Fibroblast of skin of right quadriceps (primary cell): ENCODE measurements around the gene YPEL2.

Experiments used
- DNase-seq: peaks from one replicate; pipeline ENCODE4 v3.0.0-alpha.2; 2013

Gene YPEL2

DNA sequence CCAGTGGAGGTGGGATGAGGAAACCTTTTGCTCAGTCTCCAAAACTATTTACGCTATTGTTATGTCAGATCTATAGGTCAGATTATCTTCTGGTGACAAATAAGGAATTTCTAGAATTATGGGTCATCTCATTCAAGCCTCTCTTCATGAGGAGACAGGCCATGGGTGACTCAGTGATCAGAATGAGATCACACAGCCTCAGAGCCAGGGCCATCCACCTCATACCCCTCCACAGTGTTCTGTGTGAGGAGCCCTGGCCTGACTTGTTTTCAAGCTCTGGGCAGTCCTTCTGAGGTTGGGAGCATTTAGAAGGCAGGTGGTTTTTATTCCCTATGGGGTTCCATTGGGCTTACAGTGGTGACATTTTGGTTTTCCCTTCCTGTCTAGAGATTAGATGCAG is 26.5 kb downstream of the YPEL2 start:
- DNase-seq, result peak; percentile 64

- DNase-seq, result peak; percentile 95
Measured at GRCh38 chr17:59361386-59361785, 29.9 kb downstream of the YPEL2 start.

GRCh38 chr17:59361916-59362810 is 30.7 kb downstream of the YPEL2 start:
- peak; percentile 94 for DNase-seq

DNA sequence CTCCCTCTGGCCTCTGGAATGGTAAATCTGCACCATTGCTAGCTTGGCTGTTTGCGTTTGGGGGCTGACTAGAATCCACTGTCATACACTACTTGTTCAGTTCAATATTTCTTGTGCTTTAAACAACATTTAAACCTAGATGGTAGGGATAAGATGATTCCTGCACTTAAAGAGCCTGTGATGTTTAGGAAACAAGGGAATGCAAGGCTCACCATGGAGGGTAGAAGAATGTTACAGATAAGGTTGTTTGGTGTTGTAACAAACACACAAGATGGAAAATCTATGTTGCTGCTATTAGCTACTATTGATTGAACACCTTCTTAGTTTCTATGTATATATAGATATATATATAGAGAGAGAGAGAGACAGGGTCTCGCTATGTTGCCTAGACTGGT is 31.4 kb downstream of the YPEL2 start:
- DNase-seq, result no peak

GRCh38 chr17:59365383-59365981 is 34.0 kb downstream of the YPEL2 start:
- DNase-seq, result no peak

- no peak for DNase-seq
Measured at GRCh38 chr17:59366040-59366757, 34.7 kb downstream of the YPEL2 start.

- peak; percentile 63 for DNase-seq
Measured at GRCh38 chr17:59366773-59367656, 35.6 kb downstream of the YPEL2 start.

DNA sequence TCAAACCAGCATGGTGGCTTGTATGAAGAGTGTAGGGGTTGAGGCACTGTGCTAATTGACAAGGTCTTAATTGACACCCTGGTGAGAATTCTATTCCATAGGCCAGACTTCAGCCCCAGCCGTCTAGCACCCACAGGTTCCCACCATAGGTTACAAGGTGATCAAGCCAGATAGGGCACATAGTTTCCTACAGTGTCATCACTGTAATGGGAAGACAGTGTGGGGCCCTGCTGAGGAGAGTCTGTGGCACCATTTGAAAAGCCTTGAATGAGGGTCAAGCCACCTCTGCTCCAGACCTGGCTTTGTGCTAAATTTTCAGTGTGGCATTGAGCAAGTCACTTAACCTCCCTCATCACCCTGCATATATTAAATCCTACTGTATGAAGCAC is 36.2 kb downstream of the YPEL2 start:
- DNase-seq, result no peak

GRCh38 chr17:59368218-59368857 is 36.9 kb downstream of the YPEL2 start:
- DNase-seq, result no peak

DNA sequence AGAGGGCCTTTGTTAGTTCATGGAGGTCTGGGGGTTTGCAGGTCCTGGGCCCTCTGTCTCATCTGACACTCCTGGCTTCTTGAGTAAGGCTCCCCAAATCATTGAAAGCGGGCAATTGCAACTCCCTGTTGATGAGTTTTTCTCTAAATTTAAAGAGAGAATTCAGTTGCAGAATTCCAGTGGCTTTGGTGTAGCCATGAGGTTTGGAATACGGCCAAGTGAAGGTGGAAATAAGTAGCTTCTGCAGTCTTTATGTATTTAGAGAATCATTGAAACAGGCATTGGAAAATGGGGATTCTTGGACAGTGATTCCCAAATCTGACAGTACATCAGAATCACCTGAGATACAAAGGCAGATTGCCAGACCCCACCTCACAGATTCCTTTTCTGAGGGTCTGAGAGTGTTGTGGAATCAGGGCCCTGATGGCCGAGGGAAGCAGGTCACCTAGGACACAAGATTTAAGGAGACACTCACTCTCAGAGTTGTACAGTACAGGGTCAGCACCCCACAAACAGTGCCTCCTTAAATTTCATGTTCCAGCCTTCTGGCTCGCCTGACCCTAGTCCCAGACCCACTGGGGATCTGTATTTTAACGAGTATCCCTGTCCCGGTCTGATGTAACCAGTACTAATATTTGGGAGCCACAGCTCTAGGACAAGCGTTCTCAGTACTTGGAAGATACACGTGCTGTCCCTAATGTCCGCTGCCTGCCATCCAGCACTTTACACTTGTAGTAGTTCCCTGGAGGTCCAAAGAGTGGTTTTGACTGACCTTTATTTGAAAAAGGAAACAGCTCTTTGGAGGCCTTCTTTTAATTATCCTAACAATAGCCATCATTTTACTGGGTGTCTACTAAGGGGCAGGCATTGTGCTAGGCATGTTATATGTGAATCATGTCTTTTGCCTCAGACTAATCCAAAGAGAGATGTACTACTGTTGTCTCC is 37.8 kb downstream of the YPEL2 start:
- DNase-seq, result peak; percentile 72

- no peak for DNase-seq
Measured at GRCh38 chr17:59370593-59371299, 39.3 kb downstream of the YPEL2 start.

DNA sequence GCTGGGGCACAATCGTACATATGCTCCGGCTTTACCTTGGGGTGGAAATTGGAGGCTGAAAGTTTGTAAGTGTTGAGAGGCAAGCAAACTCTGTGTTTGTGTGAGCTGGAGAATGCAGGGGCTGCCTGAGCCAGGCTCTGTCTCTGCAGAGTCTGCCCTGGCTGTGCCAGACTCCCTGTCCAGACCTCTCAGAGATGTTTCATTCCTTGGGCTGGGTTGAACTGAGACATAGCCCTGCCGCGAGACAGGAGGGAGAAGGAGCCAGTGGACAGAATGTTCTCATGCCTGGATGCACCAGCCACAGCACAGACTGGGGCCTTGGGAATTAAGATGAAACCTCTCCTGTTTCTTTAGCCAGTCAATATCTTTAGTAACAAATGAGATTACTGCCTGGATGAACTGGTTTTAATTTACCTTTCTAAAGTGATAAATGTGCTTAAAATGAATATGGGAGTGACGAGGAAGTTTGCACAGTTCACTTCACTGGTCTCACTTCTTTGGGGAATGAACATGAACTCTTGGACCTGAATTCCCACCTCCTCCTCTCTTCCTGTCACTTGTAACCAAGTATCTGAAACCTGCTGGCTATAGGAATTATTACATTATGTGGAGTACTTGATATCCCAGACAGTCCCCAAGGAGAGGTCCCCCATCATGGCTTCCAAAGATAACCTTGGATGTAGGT is 40.1 kb downstream of the YPEL2 start:
- no peak for DNase-seq

GRCh38 chr17:59372138-59372751 is 40.8 kb downstream of the YPEL2 start:
- peak; percentile 54 for DNase-seq

GRCh38 chr17:59373882-59374495 is 42.5 kb downstream of the YPEL2 start:
- DNase-seq, result peak; percentile 86

DNA sequence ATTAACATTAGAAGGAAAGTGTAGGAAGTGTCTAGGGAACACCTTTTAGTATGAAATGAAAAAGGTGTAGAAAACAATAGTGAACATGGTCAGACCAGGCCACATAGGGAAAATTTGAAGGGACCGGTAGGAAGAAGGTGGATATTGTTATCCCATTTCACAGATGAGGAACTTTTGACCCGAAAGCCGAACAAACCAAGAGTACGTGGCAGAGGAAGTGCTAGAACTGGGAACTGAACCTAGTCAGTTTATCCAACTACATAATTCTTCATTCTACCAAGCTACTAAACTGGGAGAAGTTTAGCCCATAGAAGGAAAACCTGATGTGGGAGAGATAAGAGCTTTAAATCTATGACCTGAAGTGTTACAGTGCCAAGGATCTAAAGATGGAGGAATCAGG is 43.2 kb downstream of the YPEL2 start:
- DNase-seq, result no peak

- no peak for DNase-seq
Measured at GRCh38 chr17:59375857-59376256, 44.4 kb downstream of the YPEL2 start.

DNA sequence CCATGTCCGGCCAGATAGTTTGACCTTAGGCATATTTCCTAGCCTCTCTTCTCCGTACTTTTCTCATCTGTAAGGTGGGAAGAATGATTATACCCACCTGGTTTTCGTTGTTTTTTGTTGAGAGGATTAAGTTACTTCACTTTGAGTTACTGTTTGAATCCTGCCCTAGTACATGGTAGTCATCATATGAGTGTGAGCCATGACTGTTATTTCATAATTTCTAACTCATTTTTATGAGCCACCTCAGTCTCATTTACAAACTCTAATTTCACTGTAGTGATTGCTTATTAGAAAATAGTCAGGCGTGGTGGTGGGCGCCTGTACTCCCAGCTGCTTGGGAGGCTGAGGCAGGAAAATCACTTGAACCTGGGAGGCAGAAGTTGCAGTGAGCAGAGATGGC is 45.1 kb downstream of the YPEL2 start:
- no peak for DNase-seq

DNA sequence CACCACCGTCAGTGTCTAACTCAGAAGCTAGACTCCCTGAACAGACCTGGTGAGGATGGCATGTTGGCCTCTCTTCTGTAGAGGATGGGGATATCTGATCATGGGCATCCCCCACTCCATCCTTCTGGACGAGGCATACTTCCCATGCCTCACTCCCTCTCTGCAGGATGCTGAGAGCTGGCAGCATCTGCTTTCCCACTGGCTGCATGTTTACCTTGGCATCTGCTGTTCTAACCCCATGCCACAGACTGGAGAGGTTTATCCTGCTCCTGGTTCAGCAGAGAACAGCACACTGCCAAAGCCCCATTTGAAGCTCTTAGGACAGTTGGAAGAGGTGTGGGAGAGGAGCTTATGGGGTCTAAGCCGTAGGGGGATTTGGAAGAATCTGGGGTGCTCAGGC is 46.0 kb downstream of the YPEL2 start:
- peak; percentile 41 for DNase-seq

DNA sequence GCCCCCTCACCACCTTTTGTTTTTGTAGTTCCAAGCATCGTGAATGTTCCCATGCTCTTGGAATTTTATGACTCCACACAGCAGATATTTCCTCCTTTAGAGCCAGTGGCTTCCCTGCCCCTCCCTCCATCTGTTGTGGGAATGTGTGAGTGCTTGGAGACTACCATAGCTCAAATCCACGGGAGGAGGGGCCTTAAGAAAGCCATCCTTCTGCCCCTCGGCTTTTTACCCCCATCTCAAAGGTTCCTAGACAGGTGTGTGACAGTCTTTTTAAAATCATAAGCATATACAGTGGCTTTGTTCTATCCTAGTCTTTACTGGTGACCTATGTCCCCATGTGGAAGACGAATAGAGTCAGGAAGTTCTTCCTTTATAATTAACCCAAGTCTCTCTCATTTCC is 47.2 kb downstream of the YPEL2 start:
- DNase-seq, result peak; percentile 89
